Ascending aorta (tissue), 2 donors: ENCODE measurements around the gene MYMX. TPM values are rescaled to one million over a fixed set of nuclear protein-coding genes. Genes with fewer than 3 reads are reported as not detected.
A peak's percentile ranks its signal among the peaks of the same experiment; 100 is the strongest.

Experiments
- DNase-seq, 2 donors: peaks; one replicate each; pipeline ENCODE4 v3.0.0-alpha.2; 2019; ENCODE audit warnings: low spot score in 2 of 2
- H3K27ac ChIP-seq, 2 donors: fragments of 200-600 bp; sonication (generic); one replicate each; pipeline ENCODE4 v1.5.1; 2016 to 2017; ENCODE audit warnings: mild to moderate bottlenecking in 1 of 2
- H3K27me3 ChIP-seq: fragments of 200-600 bp; sonication (generic); one replicate; pipeline ENCODE4 v1.5.1; 2017
- H3K36me3 ChIP-seq, 2 donors: fragments of 200-600 bp; sonication (generic); one replicate each; pipeline ENCODE4 v1.5.1; 2016
- H3K4me1 ChIP-seq, 2 donors: fragments of 200-600 bp; sonication (generic); one replicate each; pipeline ENCODE4 v1.5.1; 2016 to 2017; ENCODE audit warnings: mild to moderate bottlenecking in 1 of 2
- H3K4me3 ChIP-seq, 2 donors: fragments of 200-600 bp; sonication (generic); one replicate each; pipeline ENCODE4 v1.5.1; 2016 to 2017; ENCODE audit warnings: mild to moderate bottlenecking in 1 of 2
- H3K9me3 ChIP-seq, 2 donors: fragments of 200-600 bp; sonication (generic); one replicate each; pipeline ENCODE4 v1.5.1; 2016
- intact Hi-C: fragments of 100-400 bp; cut with DNase I; formaldehyde crosslinking; loops from one replicate; pipeline ENCODE4 v1.15.1; 2023
- total RNA-seq: library from RNA; depleted of rRNA; stranded (reverse); fragments of >200 nt; gene quantifications from one replicate; pipeline ENCODE4 v1.1.0, GENCODE V29; 2016
- TF ChIP-seq, protein P1 (sequence below), 3 experiments: fragments of 200-600 bp in 2 of 3; fragments of 450-650 bp in 1 of 3; sonication (generic) in 2 of 3; IDR thresholded peaks; one replicate each; pipeline ENCODE4 v1.5.1; 2016 to 2019; ENCODE audit warnings: antibody characterized with exemption in 3 of 3, mild to moderate bottlenecking in 1 of 3, moderate library complexity in 1 of 3

The MYMX gene
- total RNA-seq, 1 donor from 2014 or later, result 13.9 TPM

- DNase-seq, result no peak
- intact Hi-C loops, result no loop called here
Observed at GRCh38 chr6:44263354-44264100, 46.8 kb downstream of the MYMX start.

GRCh38 chr6:44264154-44265006 is 47.7 kb downstream of the MYMX start:
- intact Hi-C loops, result loop anchor here (1.0 to 5.0 kb wide), 5 partner anchors 27 to 193 kb away; partner anchors contain the start of genes AARS2, CDC5L, MRPL14 and TMEM63B
- Histone ChIP-seq H3K36me3 (peaks cover 0 to 3% of the 10 kb centered on the region in 2 donors), H3K4me3 (peak overlapping the region; percentile 69 to 73), H3K4me1 (peaks cover 15 to 29% of the 10 kb centered on the region in 2 donors), H3K27me3 (no peaks in the 10 kb centered on the region), H3K27ac (peak overlapping the region; percentile 72 to 77), H3K9me3 (no peaks in the 10 kb centered on the region)
- DNase-seq, result peak in 1 of 2 donors; percentile 72
- TF ChIP-seq, protein P1, sequence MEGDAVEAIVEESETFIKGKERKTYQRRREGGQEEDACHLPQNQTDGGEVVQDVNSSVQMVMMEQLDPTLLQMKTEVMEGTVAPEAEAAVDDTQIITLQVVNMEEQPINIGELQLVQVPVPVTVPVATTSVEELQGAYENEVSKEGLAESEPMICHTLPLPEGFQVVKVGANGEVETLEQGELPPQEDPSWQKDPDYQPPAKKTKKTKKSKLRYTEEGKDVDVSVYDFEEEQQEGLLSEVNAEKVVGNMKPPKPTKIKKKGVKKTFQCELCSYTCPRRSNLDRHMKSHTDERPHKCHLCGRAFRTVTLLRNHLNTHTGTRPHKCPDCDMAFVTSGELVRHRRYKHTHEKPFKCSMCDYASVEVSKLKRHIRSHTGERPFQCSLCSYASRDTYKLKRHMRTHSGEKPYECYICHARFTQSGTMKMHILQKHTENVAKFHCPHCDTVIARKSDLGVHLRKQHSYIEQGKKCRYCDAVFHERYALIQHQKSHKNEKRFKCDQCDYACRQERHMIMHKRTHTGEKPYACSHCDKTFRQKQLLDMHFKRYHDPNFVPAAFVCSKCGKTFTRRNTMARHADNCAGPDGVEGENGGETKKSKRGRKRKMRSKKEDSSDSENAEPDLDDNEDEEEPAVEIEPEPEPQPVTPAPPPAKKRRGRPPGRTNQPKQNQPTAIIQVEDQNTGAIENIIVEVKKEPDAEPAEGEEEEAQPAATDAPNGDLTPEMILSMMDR (IDR thresholded peaks at IDR 0.05), result no peak

More at GRCh38 chr6:44263354-44264100, 46.8 kb downstream of the MYMX start:
- TF ChIP-seq, protein P1 (IDR thresholded peaks at IDR 0.05), result no peak
- peak overlapping the region; percentile 69 to 73 for H3K4me3 ChIP-seq
- no peaks in the 10 kb centered on the region for H3K9me3 ChIP-seq
- no peaks in the 10 kb centered on the region for H3K27me3 ChIP-seq
- H3K36me3 ChIP-seq, result peaks cover 0 to 3% of the 10 kb centered on the region in 2 donors
- H3K4me1 ChIP-seq, result peaks cover 15 to 29% of the 10 kb centered on the region in 2 donors
- no peak overlapping the region for H3K27ac ChIP-seq

DNA sequence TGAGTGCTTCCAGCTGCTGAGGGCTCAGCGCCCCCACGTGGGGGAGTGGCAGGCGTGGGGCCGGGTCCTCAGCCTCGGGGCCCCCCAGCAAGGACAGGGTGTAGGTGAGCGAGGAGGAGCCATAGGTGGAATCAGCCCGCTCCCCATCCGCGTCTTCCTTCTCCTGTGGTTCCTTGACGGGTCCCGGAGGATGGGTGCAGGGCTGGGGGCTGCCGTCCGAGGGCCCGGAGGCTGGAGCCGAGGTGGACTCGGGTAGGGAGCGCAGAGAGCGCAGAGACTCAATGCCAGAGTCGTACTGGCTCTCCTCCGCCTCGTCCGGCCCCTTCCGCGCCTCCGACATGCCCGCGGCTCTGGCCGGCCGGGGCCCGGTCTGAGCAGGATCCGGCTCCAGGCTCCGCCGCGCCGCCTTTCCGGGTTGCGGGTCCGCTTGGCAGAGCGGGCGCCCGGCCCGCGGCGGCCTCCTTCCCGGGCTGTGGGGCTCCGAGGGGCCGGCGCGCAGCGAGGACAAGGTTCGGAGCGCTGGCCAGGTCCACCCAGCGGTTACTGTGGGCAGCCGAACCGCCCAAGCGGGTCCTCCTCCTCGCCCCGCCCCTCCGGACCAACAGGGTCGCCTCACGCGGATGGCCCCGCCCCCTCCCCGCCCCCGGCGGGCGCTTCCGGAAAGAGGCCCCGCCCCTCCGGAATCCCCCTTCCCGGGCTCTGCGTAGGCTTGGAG is 48.4 kb downstream of the MYMX start, which contains the start of gene NFKBIE:
TSS of gene NFKBIE (minus strand) at position 545 of the 715 bp plus-strand sequence. CDS start at position 340, 205 bp downstream.
- Histone ChIP-seq H3K9me3 (no peaks in the 10 kb centered on the region), H3K36me3 (peaks cover 0 to under 1% of the 10 kb centered on the region in 2 donors), H3K4me3 (peak within 1 kb of the TSS; percentile 69 to 73), H3K27me3 (peaks cover 2% of the 10 kb centered on the region), H3K4me1 (peaks cover 15 to 29% of the 10 kb centered on the region in 2 donors), H3K27ac (peak within 1 kb of the TSS; percentile 72 to 77)
- TF ChIP-seq, protein P1 (IDR thresholded peaks at IDR 0.05), result peak in 1 of 3 experiments; percentile 26
- intact Hi-C loops, result loop anchor here (1.0 to 5.0 kb wide), 5 partner anchors 28 to 192 kb away; partner anchors contain the start of genes AARS2, CDC5L, MRPL14 and TMEM63B
- peak; percentile 88 to 98 for DNase-seq

- peak overlapping the region; percentile 69 to 73 for H3K4me3 ChIP-seq
- H3K27me3 ChIP-seq, result peaks cover 6% of the 10 kb centered on the region
- TF ChIP-seq, protein P1 (IDR thresholded peaks at IDR 0.05), result no peak
- peak overlapping the region in 1 of 2 donors; percentile 72 for H3K27ac ChIP-seq
- intact Hi-C loops, result loop anchor here (1.0 to 5.0 kb wide), 5 partner anchors 28 to 192 kb away; partner anchors contain the start of genes AARS2, CDC5L, MRPL14 and TMEM63B
- no peaks in the 10 kb centered on the region for H3K36me3 ChIP-seq
- no peak for DNase-seq
- no peaks in the 10 kb centered on the region for H3K9me3 ChIP-seq
- peaks cover 17 to 29% of the 10 kb centered on the region in 2 donors for H3K4me1 ChIP-seq
Observed at GRCh38 chr6:44265722-44266233, 49.1 kb downstream of the MYMX start.
